ENCODE measurements around the gene NAGPA.

The NAGPA gene

DNA sequence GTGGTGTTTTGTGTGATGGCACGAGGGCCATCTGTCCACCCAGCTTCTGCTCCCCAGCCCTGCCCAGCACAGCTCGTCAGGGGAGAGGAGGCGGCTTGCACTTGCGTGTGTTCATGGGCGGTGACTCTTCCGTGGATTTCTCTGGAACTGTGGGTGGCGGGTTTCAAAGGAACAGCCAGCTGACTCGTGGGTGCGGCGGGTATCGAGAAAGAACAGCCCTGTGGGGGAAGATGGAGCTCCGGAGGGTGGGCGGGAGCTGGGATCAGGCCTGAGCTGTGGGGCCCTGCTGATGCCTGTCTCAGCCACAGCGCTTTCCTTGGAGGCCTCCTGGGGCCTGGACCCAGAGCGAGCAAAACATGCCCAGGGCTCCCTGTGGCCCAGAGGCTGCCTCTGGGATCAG is 13.2 kb downstream of the NAGPA start:
- no peak overlapping the region for H3K27ac Mint-ChIP-seq
- peaks cover 12% of the 10 kb centered on the region for H3K27me3 Mint-ChIP-seq (ENCODE audit: low read depth, poor library complexity)
- H3K4me1 Mint-ChIP-seq = no peaks in the 10 kb centered on the region
- H3K4me3 Mint-ChIP-seq = no peak overlapping the region
- no peaks in the 10 kb centered on the region for H3K36me3 Mint-ChIP-seq (ENCODE audit: low read depth)
- TF ChIP-seq, protein P1, sequence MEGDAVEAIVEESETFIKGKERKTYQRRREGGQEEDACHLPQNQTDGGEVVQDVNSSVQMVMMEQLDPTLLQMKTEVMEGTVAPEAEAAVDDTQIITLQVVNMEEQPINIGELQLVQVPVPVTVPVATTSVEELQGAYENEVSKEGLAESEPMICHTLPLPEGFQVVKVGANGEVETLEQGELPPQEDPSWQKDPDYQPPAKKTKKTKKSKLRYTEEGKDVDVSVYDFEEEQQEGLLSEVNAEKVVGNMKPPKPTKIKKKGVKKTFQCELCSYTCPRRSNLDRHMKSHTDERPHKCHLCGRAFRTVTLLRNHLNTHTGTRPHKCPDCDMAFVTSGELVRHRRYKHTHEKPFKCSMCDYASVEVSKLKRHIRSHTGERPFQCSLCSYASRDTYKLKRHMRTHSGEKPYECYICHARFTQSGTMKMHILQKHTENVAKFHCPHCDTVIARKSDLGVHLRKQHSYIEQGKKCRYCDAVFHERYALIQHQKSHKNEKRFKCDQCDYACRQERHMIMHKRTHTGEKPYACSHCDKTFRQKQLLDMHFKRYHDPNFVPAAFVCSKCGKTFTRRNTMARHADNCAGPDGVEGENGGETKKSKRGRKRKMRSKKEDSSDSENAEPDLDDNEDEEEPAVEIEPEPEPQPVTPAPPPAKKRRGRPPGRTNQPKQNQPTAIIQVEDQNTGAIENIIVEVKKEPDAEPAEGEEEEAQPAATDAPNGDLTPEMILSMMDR (IDR thresholded peaks at IDR 0.05) = no peak
- no peaks in the 10 kb centered on the region for H3K9me3 Mint-ChIP-seq
- no peak for DNase-seq

DNA sequence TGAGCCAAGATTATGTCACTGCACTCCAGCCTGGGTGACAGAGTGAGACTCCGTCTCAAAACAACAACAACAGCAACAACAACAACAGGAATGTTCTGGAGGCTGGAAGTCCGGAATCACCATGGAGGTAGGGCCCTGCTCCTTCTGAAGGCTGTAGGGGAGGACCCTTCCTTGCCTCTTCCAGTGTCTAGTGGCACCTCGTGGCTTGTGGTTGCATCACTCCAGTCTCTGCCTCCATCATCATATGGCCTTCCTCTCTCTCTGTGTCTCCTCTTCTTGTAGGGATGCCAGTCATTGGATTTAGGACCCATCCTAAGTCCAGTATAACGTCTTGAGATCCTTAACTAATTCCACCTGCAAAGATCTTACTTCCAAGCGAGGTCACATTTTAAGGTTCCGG is 14.0 kb downstream of the NAGPA start:
- no peaks in the 10 kb centered on the region for H3K9me3 Mint-ChIP-seq
- no peaks in the 10 kb centered on the region for H3K4me1 Mint-ChIP-seq

DNA sequence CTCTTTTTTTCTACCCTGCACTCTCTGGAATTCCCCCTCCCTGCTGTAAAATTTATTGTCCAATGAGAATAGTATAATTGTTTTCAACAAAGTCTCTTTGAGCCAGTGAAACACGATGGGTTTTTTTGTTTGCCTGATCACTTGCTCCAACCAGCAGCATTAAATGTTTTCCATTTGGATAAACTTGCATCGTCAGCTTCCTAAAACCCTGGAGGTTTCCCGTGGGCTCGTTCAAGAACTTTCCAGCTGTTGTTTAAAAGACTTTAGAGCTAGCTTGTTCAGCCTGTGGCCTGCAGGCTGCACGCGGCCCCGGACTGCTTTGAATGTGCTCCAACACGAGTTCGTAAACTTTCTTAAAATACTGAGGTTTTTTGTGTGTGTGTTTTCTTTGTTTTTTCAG is 14.9 kb downstream of the NAGPA start:
- Mint-ChIP-seq H3K27me3 (ENCODE audit: low read depth, poor library complexity) (peaks cover 17% of the 10 kb centered on the region), H3K9me3 (no peaks in the 10 kb centered on the region), H3K4me1 (no peaks in the 10 kb centered on the region), H3K4me3 (no peak overlapping the region), H3K27ac (no peak overlapping the region), H3K36me3 (ENCODE audit: low read depth) (no peaks in the 10 kb centered on the region)
- TF ChIP-seq, protein P1 (IDR thresholded peaks at IDR 0.05) = no peak
- DNase-seq = no peak

More for the DNA sequence above, 14.0 kb downstream of the NAGPA start:
- DNase-seq = no peak
- Mint-ChIP-seq H3K36me3 (ENCODE audit: low read depth) (no peaks in the 10 kb centered on the region), H3K4me3 (no peak overlapping the region), H3K27me3 (ENCODE audit: low read depth, poor library complexity) (peaks cover 14% of the 10 kb centered on the region), H3K27ac (no peak overlapping the region)
- TF ChIP-seq, protein P1 (IDR thresholded peaks at IDR 0.05) = no peak

DNA sequence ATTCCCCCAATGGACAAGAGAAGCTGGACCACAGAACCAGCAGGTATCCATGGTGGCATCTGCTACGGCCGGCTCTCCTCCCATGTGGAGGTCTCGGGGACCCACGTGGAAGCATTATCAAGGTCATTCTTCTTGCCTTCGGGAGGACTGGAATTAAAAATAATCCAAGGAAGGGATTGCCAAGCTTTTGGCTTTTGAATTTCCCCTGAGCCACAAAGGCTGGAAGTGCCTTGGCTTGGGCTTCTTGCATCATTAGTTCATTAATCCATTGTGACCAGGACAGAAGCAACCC is 16.1 kb downstream of the NAGPA start:
- no peak overlapping the region for H3K4me3 Mint-ChIP-seq
- TF ChIP-seq, protein P1 (IDR thresholded peaks at IDR 0.05) = no peak
- H3K27ac Mint-ChIP-seq = no peak overlapping the region
- peaks cover 20% of the 10 kb centered on the region for H3K27me3 Mint-ChIP-seq (ENCODE audit: low read depth, poor library complexity)
- no peaks in the 10 kb centered on the region for H3K36me3 Mint-ChIP-seq (ENCODE audit: low read depth)
- DNase-seq = no peak
- H3K9me3 Mint-ChIP-seq = no peaks in the 10 kb centered on the region
- H3K4me1 Mint-ChIP-seq = peaks cover 6% of the 10 kb centered on the region

DNA sequence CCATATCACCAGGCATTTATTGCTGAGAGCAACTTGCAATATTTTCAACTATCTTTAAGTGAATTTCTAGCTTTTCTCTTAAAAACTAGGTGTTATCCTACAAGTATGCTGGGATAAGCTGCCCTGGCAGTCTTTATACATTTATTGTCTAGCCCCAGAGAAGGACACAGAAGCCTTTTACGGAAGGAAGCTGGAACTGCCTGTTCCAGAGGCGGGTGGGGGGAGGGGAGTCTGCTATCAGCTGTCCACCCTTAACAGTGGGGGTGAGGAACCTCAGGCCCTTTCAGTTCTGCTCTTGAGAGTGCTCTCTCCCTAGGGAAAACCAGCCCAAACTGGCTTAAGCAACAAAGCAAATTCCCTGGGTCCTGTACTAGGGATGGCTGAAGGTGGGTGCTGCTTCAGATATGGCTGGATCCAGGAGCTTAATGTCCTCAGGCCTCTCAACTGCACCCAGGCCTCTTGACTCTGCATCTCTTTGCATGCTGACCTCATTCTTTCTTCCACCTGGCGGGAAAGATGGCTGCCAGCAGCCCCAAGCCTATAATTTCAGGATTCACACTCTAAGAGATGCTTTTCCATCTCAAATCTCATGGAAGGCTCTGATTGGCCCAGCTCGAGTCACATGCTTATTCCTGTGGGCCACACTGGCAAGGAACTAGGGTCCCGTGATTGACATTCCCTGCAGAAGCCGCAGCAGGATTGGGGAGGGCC is 16.6 kb downstream of the NAGPA start:
- Mint-ChIP-seq H3K27ac (no peak overlapping the region), H3K9me3 (no peaks in the 10 kb centered on the region), H3K4me3 (no peak overlapping the region), H3K27me3 (ENCODE audit: low read depth, poor library complexity) (peaks cover 21% of the 10 kb centered on the region), H3K4me1 (peaks cover 6% of the 10 kb centered on the region), H3K36me3 (ENCODE audit: low read depth) (no peaks in the 10 kb centered on the region)
- no peak for DNase-seq
- TF ChIP-seq, protein P1 (IDR thresholded peaks at IDR 0.05) = no peak

DNA sequence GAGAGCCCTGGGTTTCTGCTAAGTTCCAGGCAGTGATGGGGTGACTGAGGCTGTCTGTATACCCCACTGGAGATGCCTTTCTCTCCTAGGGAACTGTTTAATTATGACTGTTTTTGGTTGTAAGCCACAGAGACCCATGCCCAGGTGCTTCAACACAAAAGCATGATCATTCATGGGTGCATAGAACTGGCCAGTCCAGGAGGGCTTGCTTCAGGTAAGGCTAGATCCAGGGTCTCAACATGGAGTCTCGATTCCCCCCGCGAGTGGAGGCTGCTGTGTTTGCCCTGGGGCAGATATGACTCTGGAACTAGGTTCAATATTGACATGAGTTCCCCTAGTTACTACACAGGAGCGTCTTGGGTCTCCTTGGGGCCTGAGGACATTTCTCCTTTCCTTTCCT is 17.8 kb downstream of the NAGPA start:
- Mint-ChIP-seq H3K4me1 (peaks cover 12% of the 10 kb centered on the region), H3K9me3 (no peaks in the 10 kb centered on the region), H3K27me3 (ENCODE audit: low read depth, poor library complexity) (peaks cover 31% of the 10 kb centered on the region), H3K27ac (no peak overlapping the region), H3K36me3 (ENCODE audit: low read depth) (no peaks in the 10 kb centered on the region), H3K4me3 (no peak overlapping the region)
- DNase-seq = no peak
- TF ChIP-seq, protein P1 (IDR thresholded peaks at IDR 0.05) = no peak

Data from nephron progenitor cell (in vitro differentiated cells).